Kasumi-1 (cell line): ENCODE measurements around the gene DNAJC24.
"Not testable (repeated sequence)": the region's sequence is repeated elsewhere in the genome, so short reads cannot be mapped to it uniquely, and the experiment has no call there.

Source experiments
- DNase-seq, 2 experiments: peaks; one replicate each; lab custom pipeline; 2025; lab: John Stamatoyannopoulos, UW

The DNAJC24 gene

GRCh38 chr11:31369348-31370329 lies at the start of gene DNAJC24, which contains the start of gene DCDC1:
TSS of gene DNAJC24 (plus strand) at chr11:31369860. CDS start at chr11:31370749, 889 bp downstream.
TSS of gene DCDC1 (minus strand) at chr11:31369739. CDS start at chr11:31328280, 41,459 bp downstream.
- peak; percentile 94 to 95 for DNase-seq

- not testable (repeated sequence) for DNase-seq
These were observed 48.2 kb upstream of the DNAJC24 start for GRCh38 chr11:31321494-31321893.

- no peak for DNase-seq
These were observed 46.5 kb upstream of the DNAJC24 start for GRCh38 chr11:31323145-31323544.

- DNase-seq, result no peak
These were observed 44.5 kb upstream of the DNAJC24 start for GRCh38 chr11:31325160-31325559.

GRCh38 chr11:31326470-31327148 lies 43.1 kb upstream of the DNAJC24 start:
- no peak for DNase-seq

- no peak for DNase-seq
These were observed 42.2 kb upstream of the DNAJC24 start for GRCh38 chr11:31327417-31327816.

- no peak for DNase-seq
These were observed 41.0 kb upstream of the DNAJC24 start for GRCh38 chr11:31328697-31329096.

- peak; percentile 16 to 26 for DNase-seq
These were observed 31.9 kb upstream of the DNAJC24 start for GRCh38 chr11:31337806-31338205.

GRCh38 chr11:31340903-31341572 lies 28.6 kb upstream of the DNAJC24 start:
- peak; percentile 61 to 64 for DNase-seq

- DNase-seq, result no peak
These were observed 18.5 kb upstream of the DNAJC24 start for GRCh38 chr11:31351168-31351567.

GRCh38 chr11:31355131-31355530 lies 14.5 kb upstream of the DNAJC24 start:
- DNase-seq, result no peak

- no peak for DNase-seq
These were observed 13.8 kb upstream of the DNAJC24 start for GRCh38 chr11:31355817-31356216.

- no peak for DNase-seq
These were observed 7.9 kb upstream of the DNAJC24 start for GRCh38 chr11:31361743-31362142.

GRCh38 chr11:31366795-31367194 lies 2.9 kb upstream of the DNAJC24 start:
- DNase-seq, result no peak

- DNase-seq, result no peak
These were observed 6.2 kb downstream of the DNAJC24 start for GRCh38 chr11:31375879-31376278.

- no peak for DNase-seq
These were observed 13.5 kb downstream of the DNAJC24 start for GRCh38 chr11:31383116-31383515.

GRCh38 chr11:31387379-31387778 lies 17.7 kb downstream of the DNAJC24 start:
- no peak for DNase-seq

GRCh38 chr11:31397239-31397834 lies 27.7 kb downstream of the DNAJC24 start:
- peak; percentile 31 to 35 for DNase-seq

GRCh38 chr11:31404614-31405013 lies 35.0 kb downstream of the DNAJC24 start:
- no peak for DNase-seq

- DNase-seq, result no peak
These were observed 38.5 kb downstream of the DNAJC24 start for GRCh38 chr11:31408201-31408600.

- no peak for DNase-seq
These were observed 43.3 kb downstream of the DNAJC24 start for GRCh38 chr11:31412946-31413345.

GRCh38 chr11:31414338-31414737 lies 44.7 kb downstream of the DNAJC24 start:
- no peak for DNase-seq
